NCI-H1105 (cell line): Measurements from ENCODE around the gene ZMYND11.

Experiments used
- DNase-seq: peaks from one replicate; lab custom pipeline; 2025; lab: John Stamatoyannopoulos, UW

The ZMYND11 gene

GRCh38 chr10:135132-135600 is at the start of gene ZMYND11:
TSS of gene ZMYND11 (plus strand) at chr10:135455. CDS start at chr10:180013, 44,558 bp downstream.
- DNase-seq, result peak; percentile 15

DNA sequence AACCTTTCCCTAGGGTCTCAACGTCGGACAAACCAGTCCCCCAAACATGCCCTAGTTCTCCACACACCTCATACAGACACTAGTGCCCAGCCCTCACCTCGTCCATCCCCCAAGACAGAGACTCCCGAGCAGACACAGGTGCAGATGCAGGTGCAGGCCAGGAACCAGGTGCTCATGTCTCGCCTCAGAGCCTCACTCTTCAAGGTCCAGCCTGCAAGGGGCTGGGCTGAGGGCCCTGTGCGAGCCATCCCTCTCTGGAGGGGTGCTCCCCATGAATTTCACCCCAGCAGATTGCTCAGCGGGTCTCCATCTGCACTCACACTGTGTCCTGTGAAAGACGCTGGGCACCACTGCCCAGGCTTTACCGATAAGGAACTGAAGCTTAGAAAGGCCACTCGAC is 49.2 kb upstream of the ZMYND11 start:
- no peak for DNase-seq

GRCh38 chr10:87177-88080 is 47.8 kb upstream of the ZMYND11 start:
- no peak for DNase-seq

DNA sequence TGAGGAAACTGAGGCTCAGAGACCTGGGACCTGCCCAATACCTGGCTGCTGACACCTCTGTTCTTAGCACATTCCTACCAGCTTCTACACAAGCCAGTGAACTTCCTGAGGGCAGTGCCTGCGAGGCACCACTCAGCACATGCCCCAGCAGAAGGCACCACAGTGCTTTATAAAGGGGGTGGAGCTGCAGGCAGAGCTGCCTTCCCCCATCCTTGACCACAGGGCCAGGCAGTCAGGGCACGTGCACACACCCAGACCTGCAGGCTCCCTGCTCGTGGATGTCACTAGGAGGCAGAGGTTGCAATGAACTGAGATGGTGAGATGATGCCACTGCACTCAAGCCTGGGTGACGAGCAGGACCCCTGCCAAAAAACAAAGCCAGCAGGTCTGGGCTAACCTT is 47.0 kb upstream of the ZMYND11 start:
- no peak for DNase-seq

GRCh38 chr10:89248-89647 is 46.0 kb upstream of the ZMYND11 start:
- DNase-seq, result no peak

- DNase-seq, result no peak
Measured at GRCh38 chr10:90161-90560, 45.1 kb upstream of the ZMYND11 start.

- DNase-seq, result no peak
Measured at GRCh38 chr10:91313-91712, 43.9 kb upstream of the ZMYND11 start.

DNA sequence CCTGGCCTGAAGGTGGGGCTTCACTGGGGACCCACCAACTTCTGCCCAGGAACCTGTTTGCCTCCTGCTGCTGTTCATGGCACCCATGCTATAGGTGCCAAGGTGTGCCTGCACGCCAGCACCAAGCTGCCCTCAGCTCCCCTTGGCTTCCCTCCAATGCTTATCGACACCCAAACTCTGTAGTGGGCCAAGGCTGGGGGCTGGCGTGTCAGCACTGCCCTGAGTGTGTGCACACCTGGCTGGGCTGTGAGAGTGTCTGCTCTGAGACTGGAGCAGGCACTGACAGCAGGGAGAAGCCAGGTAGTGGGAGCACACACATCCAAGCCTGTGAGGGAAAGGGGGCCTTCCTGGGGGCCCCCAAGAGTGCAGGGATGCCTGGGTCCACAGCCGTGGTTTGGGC is 43.1 kb upstream of the ZMYND11 start:
- DNase-seq, result peak; percentile 2

DNA sequence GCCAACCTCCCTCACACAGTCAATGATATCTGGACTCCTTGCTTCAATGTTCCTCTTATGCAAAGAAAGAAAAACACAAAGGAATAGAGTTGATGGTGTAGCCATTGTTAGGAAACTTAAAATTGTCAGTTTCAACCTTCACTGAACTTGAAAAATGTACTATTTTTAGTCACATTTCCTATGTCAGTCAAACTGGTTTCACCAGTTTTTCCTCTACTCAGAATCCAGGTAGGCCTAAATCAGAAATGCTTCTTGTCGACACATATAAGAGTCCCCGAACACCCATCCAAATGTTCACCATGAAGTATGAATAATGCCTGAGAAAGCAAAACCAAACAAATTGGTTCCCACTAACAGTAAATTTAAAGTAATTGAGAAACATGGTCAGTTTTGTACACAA is 42.4 kb upstream of the ZMYND11 start:
- no peak for DNase-seq

DNA sequence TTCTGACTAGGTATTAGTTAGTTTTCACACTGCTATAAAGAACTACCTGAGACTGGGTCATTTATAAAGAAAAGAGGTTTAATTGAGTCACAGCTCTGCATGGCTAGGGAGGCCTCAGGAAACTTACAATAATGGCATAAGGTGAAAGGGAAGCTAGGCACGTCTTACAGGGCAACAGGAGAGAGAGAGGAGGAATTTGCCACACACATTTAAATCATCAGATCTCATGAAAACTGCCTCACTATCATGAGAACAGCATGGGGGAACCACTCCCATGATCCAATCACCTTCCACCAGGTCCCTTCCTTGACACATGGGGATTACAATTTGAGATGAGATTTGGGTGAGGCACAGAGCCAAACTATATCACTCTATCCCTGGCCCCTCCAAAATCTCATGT is 40.6 kb upstream of the ZMYND11 start:
- no peak for DNase-seq

- no peak for DNase-seq
Measured at GRCh38 chr10:95356-96115, 39.7 kb upstream of the ZMYND11 start.

DNA sequence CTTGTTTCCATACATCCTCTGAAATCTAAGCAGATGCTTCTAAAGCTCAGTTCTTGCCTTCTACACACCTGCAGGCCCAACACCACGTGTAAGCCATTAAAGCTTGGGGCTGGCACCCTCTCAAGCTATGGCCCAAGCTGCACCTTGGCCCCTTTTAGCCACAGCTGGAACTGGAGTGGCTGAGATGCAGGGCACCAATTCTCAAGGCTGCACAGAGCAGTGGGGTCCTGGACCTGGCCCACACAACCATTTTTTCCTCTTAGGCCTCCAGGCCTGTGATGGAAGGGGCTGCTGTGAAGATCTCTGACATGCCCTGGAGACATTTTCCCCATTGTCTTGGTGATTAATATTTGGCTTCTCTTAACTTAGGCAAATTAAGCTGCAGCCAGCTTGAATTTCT is 38.8 kb upstream of the ZMYND11 start:
- no peak for DNase-seq

GRCh38 chr10:104416-104815 is 30.8 kb upstream of the ZMYND11 start:
- DNase-seq, result no peak

- DNase-seq, result no peak
Measured at GRCh38 chr10:104862-105565, 30.2 kb upstream of the ZMYND11 start.

DNA sequence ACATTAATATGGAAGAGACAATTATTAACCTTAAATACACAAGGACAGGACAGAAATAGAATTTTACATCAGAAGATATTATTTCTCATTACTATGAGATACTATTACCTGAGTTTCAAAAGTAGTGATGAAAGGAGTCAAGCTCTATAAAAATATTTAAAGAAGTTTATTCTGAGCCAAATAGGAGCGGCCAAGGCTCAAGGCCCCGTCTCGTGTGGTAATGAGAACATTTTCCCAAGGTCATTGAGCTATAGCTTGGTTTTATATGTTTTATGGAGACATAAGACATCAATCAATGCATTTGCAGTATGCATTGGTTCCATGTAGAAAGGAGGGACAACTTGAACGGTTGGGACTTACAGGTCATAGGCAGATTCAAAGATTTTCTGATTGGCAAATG is 29.4 kb upstream of the ZMYND11 start:
- DNase-seq, result no peak

- DNase-seq, result no peak
Measured at GRCh38 chr10:106740-107139, 28.5 kb upstream of the ZMYND11 start.

DNA sequence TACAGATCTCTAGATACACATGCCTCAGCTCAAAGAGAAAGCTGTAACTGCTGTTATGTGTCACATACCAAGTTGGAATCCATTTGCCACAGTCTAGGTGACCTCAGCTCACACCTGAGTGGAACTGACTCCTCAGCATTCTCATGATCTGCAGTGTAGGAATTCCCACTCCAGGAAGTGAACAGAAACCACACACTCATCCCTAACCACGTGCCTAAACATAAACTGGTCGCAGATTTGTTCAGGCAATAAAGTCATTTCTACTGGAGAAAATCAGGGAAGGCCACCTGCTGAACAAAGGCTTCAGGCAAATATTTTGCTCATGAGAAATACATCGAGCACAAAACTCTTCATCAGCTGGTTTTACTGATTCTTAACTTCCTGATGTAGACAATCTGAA is 23.0 kb upstream of the ZMYND11 start:
- DNase-seq, result no peak

- no peak for DNase-seq
Measured at GRCh38 chr10:124874-125273, 10.4 kb upstream of the ZMYND11 start.

DNA sequence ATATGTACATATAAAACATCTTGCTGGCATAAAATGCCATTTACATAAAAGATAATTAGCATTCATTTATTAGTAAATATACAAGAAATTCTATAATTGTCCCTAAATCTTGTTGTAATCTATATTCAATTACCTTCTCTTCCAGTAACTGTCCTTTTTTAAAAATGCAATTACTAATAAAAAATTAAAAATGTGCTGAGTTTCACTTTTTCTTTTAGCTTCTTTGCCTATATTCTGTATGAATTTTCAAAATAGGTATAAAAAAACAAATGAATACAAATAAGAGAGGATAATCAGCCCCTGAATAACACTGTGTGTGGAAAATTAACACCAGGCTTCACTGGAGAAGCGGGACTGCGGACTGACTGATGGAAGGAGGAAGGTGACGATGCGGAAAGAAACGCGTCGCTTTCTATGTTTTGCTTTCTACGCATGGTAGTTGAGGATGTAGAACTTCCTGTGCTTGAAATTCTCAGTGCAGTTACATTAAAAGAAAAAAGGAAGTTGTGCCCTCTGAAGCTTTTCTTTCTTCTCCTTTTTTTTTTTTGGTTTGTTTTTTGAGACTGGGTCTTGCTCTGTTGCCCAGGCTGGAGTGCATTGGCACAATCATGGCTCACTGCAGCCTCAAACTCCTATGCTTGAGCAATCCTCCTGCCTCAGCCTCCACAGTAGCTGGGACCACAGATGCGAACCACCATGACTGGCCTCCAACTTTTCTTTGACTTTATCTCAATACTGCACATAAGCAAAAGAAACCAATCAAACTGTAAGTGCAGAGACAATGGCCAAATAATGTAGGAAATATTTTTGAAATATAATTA is 7.4 kb upstream of the ZMYND11 start:
- DNase-seq, result no peak

- no peak for DNase-seq
Measured at GRCh38 chr10:129810-130209, 5.4 kb upstream of the ZMYND11 start.
